CD14-positive monocyte (primary cell): Measurements from ENCODE around the gene DNMT3L. TPM values are rescaled to one million over a fixed set of nuclear protein-coding genes. Genes with fewer than 3 reads are reported as not detected.
A peak's percentile ranks its signal among the peaks of the same experiment; 100 is the strongest.
"Not testable (repeated sequence)": the region's sequence is repeated elsewhere in the genome, so short reads cannot be mapped to it uniquely, and the experiment has no call there.

Experiments
- DNase-seq, 3 donors: peaks; one replicate each; pipeline ENCODE4 v3.0.0-alpha.2; 2011 to 2022
- H2AFZ ChIP-seq: 2 replicates; pipeline ENCODE4 v1.6.0; 2012; ENCODE audit warnings: mild to moderate bottlenecking, low read depth, low read length, inconsistent platforms; ENCODE audit not compliant: insufficient read depth, poor library complexity, severe bottlenecking
- H3K27ac ChIP-seq, 2 donors: 1 replicate in 1 of 2; 2 replicates in 1 of 2; pipeline ENCODE4 v1.5.1; 2012 to 2013; ENCODE audit warnings: low read length in 2 of 2, control low read depth in 1 of 2, inconsistent platforms in 1 of 2, low read depth in 1 of 2, mild to moderate bottlenecking in 1 of 2
- H3K27me3 ChIP-seq, 2 donors: one replicate each; pipeline versions ENCODE4 v1.6.0 to v1.6.1; 2011 to 2013; ENCODE audit warnings: low read length in 2 of 2; ENCODE audit not compliant: control insufficient read depth in 2 of 2, insufficient read depth in 2 of 2
- H3K36me3 ChIP-seq, 2 donors: replicated peaks in 1 of 2; 1 replicate in 1 of 2; 2 replicates in 1 of 2; pipeline versions ENCODE4 v1.5.1 to v1.6.1; 2012 to 2013; ENCODE audit warnings: low read length in 2 of 2, control low read depth in 1 of 2, inconsistent platforms in 1 of 2, mild to moderate bottlenecking in 1 of 2; ENCODE audit not compliant: insufficient read depth in 2 of 2, control insufficient read depth in 1 of 2
- H3K4me1 ChIP-seq, 2 donors: 1 replicate in 1 of 2; 2 replicates in 1 of 2; pipeline versions ENCODE4 v1.5.1 to v1.6.1; 2012 to 2013; ENCODE audit warnings: low read length in 2 of 2, control low read depth in 1 of 2, inconsistent platforms in 1 of 2, mild to moderate bottlenecking in 1 of 2, moderate library complexity in 1 of 2; ENCODE audit not compliant: insufficient read depth in 2 of 2, control insufficient read depth in 1 of 2
- H3K4me2 ChIP-seq: replicated peaks from 2 replicates; pipeline ENCODE3; 2012; ENCODE audit warnings: low read length, moderate library complexity, mild to moderate bottlenecking; ENCODE audit not compliant: poor library complexity, severe bottlenecking; ENCODE audit errors: extremely low read depth
- H3K4me3 ChIP-seq, 3 experiments: fragments of 200-600 bp in 1 of 3; sonication (generic) in 1 of 3; replicated peaks in 1 of 3; 1 replicate in 2 of 3; 2 replicates in 1 of 3; pipeline ENCODE4 v1.5.1; 2011 to 2013; ENCODE audit warnings: low read length in 3 of 3, mild to moderate bottlenecking in 3 of 3, control low read depth in 2 of 3, low read depth in 2 of 3, inconsistent platforms in 1 of 3, moderate library complexity in 1 of 3
- H3K79me2 ChIP-seq: 2 replicates; pipeline ENCODE4 v1.6.0; 2012; ENCODE audit warnings: mild to moderate bottlenecking, control low read depth, inconsistent platforms, low read length, moderate library complexity; ENCODE audit not compliant: insufficient read depth
- H3K9ac ChIP-seq: 2 replicates; pipeline ENCODE4 v1.6.0; 2017; ENCODE audit warnings: low read length, mild to moderate bottlenecking; ENCODE audit not compliant: insufficient read depth, poor library complexity, severe bottlenecking
- H3K9me3 ChIP-seq, 2 donors: replicated peaks in 1 of 2; 1 replicate in 1 of 2; 2 replicates in 1 of 2; pipeline versions ENCODE4 v1.5.1 to v1.6.1; 2012 to 2013; ENCODE audit warnings: low read length in 2 of 2, control low read depth in 1 of 2; ENCODE audit not compliant: control insufficient read depth in 1 of 2, insufficient read depth in 1 of 2
- H4K20me1 ChIP-seq: 2 replicates; pipeline ENCODE4 v1.6.0; 2012; ENCODE audit warnings: mild to moderate bottlenecking, low read length, control low read depth, moderate library complexity; ENCODE audit not compliant: insufficient read depth
- H3K27ac Mint-ChIP-seq, 7 donors: one replicate each; pipeline ENCODE4 v1.8.0; 2020; ENCODE audit warnings: mild to moderate bottlenecking in 7 of 7, mixed read lengths in 7 of 7, moderate library complexity in 6 of 7, inconsistent platforms in 2 of 7
- H3K27me3 Mint-ChIP-seq, 3 donors: one replicate each; pipeline ENCODE4 v1.8.0; 2021 to 2022; ENCODE audit warnings: low read depth in 3 of 3, mild to moderate bottlenecking in 3 of 3, mixed read lengths in 3 of 3, moderate library complexity in 3 of 3, inconsistent platforms in 1 of 3
- H3K36me3 Mint-ChIP-seq, 2 donors: one replicate each; pipeline ENCODE4 v1.8.0; 2020; ENCODE audit warnings: mixed read lengths in 2 of 2, inconsistent platforms in 1 of 2, mild to moderate bottlenecking in 1 of 2
- H3K4me1 Mint-ChIP-seq: one replicate; pipeline ENCODE4 v1.8.0; 2020; ENCODE audit warnings: mild to moderate bottlenecking, mixed read lengths
- H3K4me3 Mint-ChIP-seq, 2 donors: one replicate each; pipeline ENCODE4 v1.8.0; 2020; ENCODE audit warnings: mild to moderate bottlenecking in 2 of 2, mixed read lengths in 2 of 2, moderate library complexity in 1 of 2
- H3K9me3 Mint-ChIP-seq, 7 donors: one replicate each; pipeline ENCODE4 v1.8.0; 2020 to 2022; ENCODE audit warnings: mixed read lengths in 7 of 7, mild to moderate bottlenecking in 6 of 7, moderate library complexity in 6 of 7, inconsistent platforms in 2 of 7
- WGBS: methylation state at CpG from one replicate; pipeline ENCODE4 v1.1.5; 2013; ENCODE audit warnings: missing lambda C conversion rate; ENCODE audit not compliant: insufficient coverage; 5-methylcytosine and 5-hydroxymethylcytosine counted together
- intact Hi-C, 2 donors: fragments of 100-400 bp; cut with micrococcal nuclease; formaldehyde crosslinking; loops; one replicate each; pipeline versions ENCODE4 v1.15.0 to v1.15.1; 2023
- polyA plus RNA-seq, 3 donors: library from polyadenylated mRNA; depleted of rRNA in 1 of 3; unstranded in 2 of 3; stranded (reverse) in 1 of 3; fragments of 300-500 nt in 2 of 3; fragments of >200 nt in 1 of 3; fragmentation: Illumina TruSeq in 2 of 3; gene quantifications; 1 replicate in 2 of 3; 2 replicates in 1 of 3; pipeline ENCODE4 v1.2.3, GENCODE V29; 2012 to 2021
- TF ChIP-seq, protein P1 (sequence below): fragments of 200-600 bp; IDR thresholded peaks from one replicate; pipeline ENCODE4 v1.8.0; 2022; ENCODE audit warnings: antibody characterized with exemption, mild to moderate bottlenecking

Gene DNMT3L
- polyA plus RNA-seq, 3 donors, result not detected

DNA sequence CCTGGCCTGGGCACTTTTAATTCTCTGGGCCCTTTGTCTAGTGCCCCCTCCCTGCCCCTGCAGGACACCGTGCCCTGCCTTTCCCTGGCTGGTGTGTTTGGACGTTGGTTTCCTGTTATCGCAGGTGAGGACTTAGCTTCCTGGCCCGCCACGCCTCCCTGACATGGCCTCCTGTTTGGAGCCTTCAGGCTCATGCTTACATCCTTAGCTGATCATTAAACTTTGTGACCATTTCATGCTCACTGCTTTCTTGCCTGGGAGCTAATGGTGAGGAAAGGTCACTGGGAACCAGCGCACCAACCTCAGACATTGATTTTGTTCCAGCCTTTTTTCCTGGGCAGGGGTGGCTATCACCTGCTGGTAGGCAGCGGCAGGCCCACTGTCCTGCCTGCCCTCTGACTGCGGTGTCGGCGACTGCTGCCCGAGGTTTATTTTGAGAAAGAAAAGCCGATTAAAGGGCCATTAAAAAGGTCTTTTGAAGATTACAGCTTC lies 41.8 kb upstream of the DNMT3L start:
- no peak for DNase-seq
- Mint-ChIP-seq H3K27ac (peak overlapping the region in 2 of 7 donors; percentile 42 to 70), H3K9me3 (no peaks in the 10 kb centered on the region), H3K36me3 (peaks cover 22 to 23% of the 10 kb centered on the region in 2 donors), H3K4me3 (peak overlapping the region in 1 of 2 donors; percentile 4), H3K4me1 (peaks cover 41% of the 10 kb centered on the region), H3K27me3 (peaks cover 0 to 5% (median 2%) of the 10 kb centered on the region in 3 donors)
- peaks cover 25 to 36% of the 10 kb centered on the region in 2 donors for H3K4me1 ChIP-seq
- no peaks in the 10 kb centered on the region for H3K9me3 ChIP-seq
- H3K27ac ChIP-seq, result no peak overlapping the region
- no peak overlapping the region for H3K9ac ChIP-seq
- intact Hi-C loops, result no loop called here
- no peaks in the 10 kb centered on the region for H3K27me3 ChIP-seq
- WGBS, result 95% methylated on average over 9 of the region's 12 CpGs
- TF ChIP-seq, protein P1, sequence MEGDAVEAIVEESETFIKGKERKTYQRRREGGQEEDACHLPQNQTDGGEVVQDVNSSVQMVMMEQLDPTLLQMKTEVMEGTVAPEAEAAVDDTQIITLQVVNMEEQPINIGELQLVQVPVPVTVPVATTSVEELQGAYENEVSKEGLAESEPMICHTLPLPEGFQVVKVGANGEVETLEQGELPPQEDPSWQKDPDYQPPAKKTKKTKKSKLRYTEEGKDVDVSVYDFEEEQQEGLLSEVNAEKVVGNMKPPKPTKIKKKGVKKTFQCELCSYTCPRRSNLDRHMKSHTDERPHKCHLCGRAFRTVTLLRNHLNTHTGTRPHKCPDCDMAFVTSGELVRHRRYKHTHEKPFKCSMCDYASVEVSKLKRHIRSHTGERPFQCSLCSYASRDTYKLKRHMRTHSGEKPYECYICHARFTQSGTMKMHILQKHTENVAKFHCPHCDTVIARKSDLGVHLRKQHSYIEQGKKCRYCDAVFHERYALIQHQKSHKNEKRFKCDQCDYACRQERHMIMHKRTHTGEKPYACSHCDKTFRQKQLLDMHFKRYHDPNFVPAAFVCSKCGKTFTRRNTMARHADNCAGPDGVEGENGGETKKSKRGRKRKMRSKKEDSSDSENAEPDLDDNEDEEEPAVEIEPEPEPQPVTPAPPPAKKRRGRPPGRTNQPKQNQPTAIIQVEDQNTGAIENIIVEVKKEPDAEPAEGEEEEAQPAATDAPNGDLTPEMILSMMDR, result no peak
- no peak overlapping the region for H3K4me3 ChIP-seq
- H2AFZ ChIP-seq, result no peak overlapping the region
- H3K4me2 ChIP-seq, result no peak overlapping the region
- H3K79me2 ChIP-seq, result peaks cover 71% of the 10 kb centered on the region
- peaks cover 79% of the 10 kb centered on the region for H4K20me1 ChIP-seq
- H3K36me3 ChIP-seq, result peaks cover 20 to 24% of the 10 kb centered on the region in 2 donors

GRCh38 chr21:44302573-44303401 lies 41.1 kb upstream of the DNMT3L start:
- Histone ChIP-seq H3K36me3 (peaks cover 15 to 19% of the 10 kb centered on the region in 2 donors), H4K20me1 (peaks cover 74% of the 10 kb centered on the region), H3K27ac (peak overlapping the region in 1 of 2 donors; percentile 20), H3K4me1 (peaks cover 32 to 43% of the 10 kb centered on the region in 2 donors), H3K79me2 (peaks cover 71% of the 10 kb centered on the region)
- 93% methylated on average over 15 of the region's 23 CpGs for whole genome bisulfite sequencing
- H3K4me3 Mint-ChIP-seq, H3K27me3 Mint-ChIP-seq, H3K9ac ChIP-seq, H2AFZ ChIP-seq, H3K4me2 ChIP-seq, H3K9me3 ChIP-seq, H3K27me3 ChIP-seq, intact Hi-C loops, H3K9me3 Mint-ChIP-seq, DNase-seq, H3K4me3 ChIP-seq: not testable (repeated sequence)
- Mint-ChIP-seq H3K27ac (peak overlapping the region in 2 of 7 donors; percentile 24 to 25), H3K36me3 (peaks cover 15 to 16% of the 10 kb centered on the region in 2 donors), H3K4me1 (peaks cover 49% of the 10 kb centered on the region)
